Anterior cingulate cortex (tissue), 58 donors: Measurements from ENCODE around the gene PFKFB3.
A peak's percentile ranks its signal among the peaks of the same experiment; 100 is the strongest.
"Not testable (repeated sequence)": the region's sequence is repeated elsewhere in the genome, so short reads cannot be mapped to it uniquely, and the experiment has no call there.

Experiments
- DNase-seq, 58 donors: peaks; one replicate each; lab custom pipeline; 2025; lab: John Stamatoyannopoulos, UW

Gene PFKFB3

DNA sequence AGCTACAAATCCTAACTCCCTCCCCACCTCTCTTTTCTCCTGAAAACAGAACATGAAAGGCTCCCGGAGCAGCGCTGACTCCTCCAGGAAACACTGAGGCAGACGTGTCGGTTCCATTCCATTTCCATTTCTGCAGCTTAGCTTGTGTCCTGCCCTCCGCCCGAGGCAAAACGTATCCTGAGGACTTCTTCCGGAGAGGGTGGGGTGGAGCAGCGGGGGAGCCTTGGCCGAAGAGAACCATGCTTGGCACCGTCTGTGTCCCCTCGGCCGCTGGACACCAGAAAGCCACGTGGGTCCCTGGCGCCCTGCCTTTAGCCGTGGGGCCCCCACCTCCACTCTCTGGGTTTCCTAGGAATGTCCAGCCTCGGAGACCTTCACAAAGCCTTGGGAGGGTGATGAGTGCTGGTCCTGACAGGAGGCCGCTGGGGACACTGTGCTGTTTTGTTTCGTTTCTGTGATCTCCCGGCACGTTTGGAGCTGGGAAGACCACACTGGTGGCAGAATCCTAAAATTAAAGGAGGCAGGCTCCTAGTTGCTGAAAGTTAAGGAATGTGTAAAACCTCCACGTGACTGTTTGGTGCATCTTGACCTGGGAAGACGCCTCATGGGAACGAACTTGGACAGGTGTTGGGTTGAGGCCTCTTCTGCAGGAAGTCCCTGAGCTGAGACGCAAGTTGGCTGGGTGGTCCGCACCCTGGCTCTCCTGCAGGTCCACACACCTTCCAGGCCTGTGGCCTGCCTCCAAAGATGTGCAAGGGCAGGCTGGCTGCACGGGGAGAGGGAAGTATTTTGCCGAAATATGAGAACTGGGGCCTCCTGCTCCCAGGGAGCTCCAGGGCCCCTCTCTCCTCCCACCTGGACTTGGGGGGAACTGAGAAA lies 30.4 kb downstream of the PFKFB3 start:
- DNase-seq = peak in 42 of 58 donors; percentile 18 to 85 (median 50)

DNA sequence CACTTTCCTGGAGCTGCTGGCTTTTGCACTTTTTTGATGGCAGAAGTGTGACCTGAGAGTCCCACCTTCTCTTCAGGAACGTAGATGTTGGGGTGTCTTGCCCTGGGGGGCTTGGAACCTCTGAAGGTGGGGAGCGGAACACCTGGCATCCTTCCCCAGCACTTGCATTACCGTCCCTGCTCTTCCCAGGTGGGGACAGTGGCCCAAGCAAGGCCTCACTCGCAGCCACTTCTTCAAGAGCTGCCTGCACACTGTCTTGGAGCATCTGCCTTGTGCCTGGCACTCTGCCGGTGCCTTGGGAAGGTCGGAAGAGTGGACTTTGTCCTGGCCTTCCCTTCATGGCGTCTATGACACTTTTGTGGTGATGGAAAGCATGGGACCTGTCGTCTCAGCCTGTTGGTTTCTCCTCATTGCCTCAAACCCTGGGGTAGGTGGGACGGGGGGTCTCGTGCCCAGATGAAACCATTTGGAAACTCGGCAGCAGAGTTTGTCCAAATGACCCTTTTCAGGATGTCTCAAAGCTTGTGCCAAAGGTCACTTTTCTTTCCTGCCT lies 31.1 kb downstream of the PFKFB3 start:
- DNase-seq = no peak

DNA sequence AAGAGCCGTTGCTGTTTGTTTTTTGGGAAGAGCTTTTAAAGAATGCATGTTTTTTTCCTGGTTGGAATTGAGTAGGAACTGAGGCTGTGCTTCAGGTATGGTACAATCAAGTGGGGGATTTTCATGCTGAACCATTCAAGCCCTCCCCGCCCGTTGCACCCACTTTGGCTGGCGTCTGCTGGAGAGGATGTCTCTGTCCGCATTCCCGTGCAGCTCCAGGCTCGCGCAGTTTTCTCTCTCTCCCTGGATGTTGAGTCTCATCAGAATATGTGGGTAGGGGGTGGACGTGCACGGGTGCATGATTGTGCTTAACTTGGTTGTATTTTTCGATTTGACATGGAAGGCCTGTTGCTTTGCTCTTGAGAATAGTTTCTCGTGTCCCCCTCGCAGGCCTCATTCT lies 31.6 kb downstream of the PFKFB3 start:
- DNase-seq = no peak

- peak in 1 of 58 donors; percentile 24 for DNase-seq
These were observed 33.8 kb downstream of the PFKFB3 start for GRCh38 chr10:6236349-6237198.

- DNase-seq = no peak
These were observed 34.4 kb downstream of the PFKFB3 start for GRCh38 chr10:6237199-6237530.

DNA sequence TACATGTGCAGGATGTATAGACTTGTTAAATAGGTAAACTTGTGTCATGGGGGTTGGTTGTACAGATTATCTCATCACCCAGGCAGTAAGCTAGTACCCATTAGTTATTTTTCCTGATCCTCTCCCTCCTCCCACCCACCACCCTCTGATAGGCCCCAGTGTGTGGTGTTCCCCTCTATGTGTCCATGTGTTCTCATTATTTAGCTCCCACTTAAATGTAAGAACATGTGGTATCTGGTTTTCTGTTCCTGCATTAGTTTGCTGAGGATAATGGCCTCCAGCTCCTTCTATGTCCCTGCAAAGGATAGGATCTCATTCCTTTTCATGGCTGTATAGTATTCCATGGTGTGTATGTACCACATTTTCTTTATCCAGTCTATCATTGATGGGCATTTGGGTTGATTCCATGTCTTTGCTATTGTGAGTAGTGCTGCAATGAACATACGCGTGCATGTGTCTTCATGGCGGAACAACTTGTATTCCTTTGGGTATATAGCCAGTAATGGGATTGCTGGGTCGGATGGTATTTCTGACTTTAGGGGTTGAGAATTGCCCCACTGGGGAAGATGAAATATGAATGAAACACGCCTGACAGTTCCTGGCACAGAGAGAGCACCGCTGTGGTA lies 36.0 kb downstream of the PFKFB3 start:
- not testable (repeated sequence) for DNase-seq

DNA sequence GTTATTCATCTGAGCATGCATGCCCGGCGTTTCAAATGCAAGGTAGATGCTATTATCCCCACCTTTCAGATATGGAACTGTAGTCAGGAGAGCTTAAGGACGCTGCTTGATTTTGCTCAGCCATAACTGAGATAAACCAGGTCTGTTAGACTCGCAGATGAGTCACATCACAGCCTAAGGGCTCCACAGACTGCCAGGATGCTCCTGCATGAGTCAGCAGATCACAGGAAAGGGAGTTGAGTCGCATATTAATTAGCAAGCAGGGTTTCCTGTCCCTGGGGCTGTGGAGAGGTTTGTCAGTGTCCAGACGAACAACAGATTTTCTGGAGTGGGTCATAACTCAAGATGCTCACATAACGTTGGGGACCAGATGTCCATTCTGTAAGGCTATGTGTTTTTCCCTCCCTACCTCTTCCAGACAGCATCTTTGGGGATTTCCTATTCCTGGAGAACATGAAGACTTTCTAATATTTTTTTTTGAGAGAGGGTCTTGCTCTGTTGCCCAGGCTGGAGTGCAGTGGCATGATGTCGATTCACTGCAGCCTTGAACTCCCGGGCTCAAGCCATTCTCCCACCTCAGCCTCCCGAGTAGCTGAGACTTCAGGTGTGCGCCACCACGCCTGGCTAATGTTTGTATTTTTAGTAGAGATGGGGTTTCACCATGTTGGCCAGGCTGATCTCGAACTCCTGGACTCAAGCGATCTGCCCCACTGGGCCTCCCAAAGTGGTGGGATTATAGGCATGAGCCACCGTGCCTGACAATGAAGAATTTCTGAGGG lies 36.7 kb downstream of the PFKFB3 start:
- DNase-seq = peak in 10 of 58 donors; percentile 17 to 58 (median 36)

DNA sequence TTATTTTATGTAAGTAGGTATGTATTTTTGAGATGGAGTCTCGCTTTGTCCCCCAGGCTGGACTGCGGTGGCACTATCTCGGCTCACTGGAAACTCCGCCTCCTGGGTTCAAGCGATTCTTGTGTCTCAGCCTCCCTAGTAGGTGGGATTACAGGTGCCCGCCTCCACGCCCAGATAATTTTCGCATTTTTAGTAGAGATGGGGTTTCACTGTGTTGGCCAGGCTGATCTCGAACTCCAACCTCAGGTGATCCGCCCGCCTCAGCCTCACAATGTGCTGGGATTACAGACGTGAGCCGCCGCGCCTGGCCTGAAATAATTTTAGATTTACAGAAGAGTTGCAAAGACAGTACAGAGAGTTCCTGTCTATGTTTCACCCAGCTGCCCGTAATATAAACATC lies 37.5 kb downstream of the PFKFB3 start:
- DNase-seq = no peak

- no peak for DNase-seq
These were observed 39.4 kb downstream of the PFKFB3 start for GRCh38 chr10:6242089-6242488.

- no peak for DNase-seq
These were observed 41.8 kb downstream of the PFKFB3 start for GRCh38 chr10:6244510-6244909.

DNA sequence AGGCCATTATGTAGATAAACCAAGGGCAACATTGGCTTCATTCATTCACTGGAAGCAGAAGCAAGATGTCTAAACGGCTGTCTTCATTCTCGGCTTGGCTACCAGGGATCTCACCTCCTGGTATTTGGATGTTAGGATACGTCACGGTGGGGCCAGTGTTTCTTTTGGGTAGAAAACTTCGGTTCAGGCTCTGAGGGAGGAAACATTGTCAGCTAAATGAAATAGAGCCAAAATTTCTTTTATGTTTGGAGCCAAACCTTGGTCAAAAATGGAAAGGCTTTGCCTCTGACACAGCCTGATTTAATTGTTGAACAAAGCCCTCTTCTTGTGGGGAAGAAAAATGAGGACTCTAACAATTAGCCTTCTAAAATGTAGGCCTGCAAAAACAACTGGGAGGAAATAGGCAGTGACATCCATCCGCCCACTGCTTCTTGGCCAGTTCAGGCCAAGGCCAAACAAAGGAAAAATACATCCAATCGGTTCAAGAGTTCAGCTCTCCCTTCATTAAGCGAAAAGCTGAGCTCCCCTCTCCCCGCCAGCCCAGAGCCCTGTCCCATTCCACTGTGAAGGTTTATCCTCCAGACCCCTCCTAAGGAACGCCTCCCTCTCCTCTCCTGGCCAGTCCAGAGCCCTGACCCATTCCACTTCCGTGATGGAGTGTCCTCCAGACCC lies 44.4 kb downstream of the PFKFB3 start:
- DNase-seq = peak in 28 of 58 donors; percentile 27 to 78 (median 54)

GRCh38 chr10:6248908-6249307 lies 46.2 kb downstream of the PFKFB3 start:
- DNase-seq = not testable (repeated sequence)

DNA sequence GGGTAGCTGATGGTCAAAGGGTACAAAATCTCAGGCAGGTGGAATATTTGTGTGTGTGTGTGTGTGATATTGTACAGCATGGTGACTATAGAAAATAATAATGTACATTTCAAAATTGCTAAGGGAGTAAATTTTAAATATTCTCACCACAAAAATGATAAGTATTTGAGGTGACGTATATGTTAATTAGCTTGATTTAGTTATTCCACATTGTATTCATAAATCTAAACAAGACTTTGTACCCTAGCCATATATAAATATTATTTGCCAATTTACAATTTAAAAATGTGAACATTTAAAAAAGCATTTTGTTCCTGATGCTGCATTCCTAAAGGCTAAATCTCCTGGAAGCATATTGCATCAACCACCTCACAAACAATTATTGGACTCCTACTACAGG lies 47.0 kb downstream of the PFKFB3 start:
- DNase-seq = no peak

DNA sequence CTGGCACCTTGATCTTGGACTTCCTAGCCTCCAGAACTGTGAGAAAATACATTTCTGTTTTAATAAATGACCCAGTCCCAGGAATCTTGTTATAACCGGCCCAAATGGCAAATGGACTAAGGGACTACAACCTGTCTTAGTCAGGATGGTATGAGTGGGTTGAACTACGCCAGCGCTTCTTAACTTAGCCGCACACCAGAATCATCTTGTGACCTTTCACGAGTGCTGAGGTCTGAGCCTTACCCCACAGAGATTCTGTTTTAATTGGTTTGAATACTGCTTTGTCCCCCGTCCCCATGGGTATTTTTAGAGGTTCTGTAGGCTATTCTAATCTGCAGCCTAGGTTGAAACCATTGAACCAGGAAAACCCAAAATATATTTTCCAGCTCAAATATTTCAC lies 48.0 kb downstream of the PFKFB3 start:
- no peak for DNase-seq

GRCh38 chr10:6254201-6254600 lies 51.5 kb downstream of the PFKFB3 start:
- DNase-seq = no peak

GRCh38 chr10:6255548-6256061 lies 52.9 kb downstream of the PFKFB3 start:
- no peak for DNase-seq

DNA sequence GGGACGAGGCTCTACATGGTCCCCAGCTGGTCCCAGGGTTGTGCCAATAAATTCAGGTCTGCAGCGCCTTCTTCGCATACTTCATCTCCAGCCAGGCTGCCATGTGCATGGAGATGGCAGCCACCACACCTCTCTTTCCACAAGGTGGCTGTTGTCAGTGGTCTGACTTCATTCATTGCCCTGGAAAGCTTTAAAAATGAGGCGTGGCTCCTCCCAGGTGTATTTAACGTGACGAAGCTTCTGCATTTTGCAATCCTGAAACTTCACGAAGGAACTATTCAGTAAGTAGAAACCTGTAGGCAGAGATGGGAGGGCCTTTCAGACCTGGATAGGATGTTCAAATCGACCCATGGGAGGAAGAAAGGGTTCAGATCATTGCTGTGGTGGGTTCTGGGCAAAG lies 53.7 kb downstream of the PFKFB3 start:
- DNase-seq = no peak

DNA sequence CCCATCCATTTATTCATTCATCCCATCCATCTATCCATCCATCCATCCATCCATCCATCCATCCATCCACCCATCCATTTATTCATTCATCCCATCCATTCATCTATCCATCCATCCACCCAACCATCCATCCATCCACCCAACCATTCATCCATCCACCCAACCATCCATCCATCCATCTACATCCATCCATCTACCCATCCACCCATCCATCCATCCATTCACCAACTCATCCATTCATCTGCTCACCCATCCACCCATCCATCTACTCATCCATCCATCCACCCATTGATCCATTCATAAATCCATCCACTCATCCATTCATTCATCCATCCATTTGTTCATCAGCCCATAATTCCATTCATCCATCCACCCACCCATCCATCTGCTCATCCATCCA lies 56.4 kb downstream of the PFKFB3 start:
- no peak for DNase-seq

DNA sequence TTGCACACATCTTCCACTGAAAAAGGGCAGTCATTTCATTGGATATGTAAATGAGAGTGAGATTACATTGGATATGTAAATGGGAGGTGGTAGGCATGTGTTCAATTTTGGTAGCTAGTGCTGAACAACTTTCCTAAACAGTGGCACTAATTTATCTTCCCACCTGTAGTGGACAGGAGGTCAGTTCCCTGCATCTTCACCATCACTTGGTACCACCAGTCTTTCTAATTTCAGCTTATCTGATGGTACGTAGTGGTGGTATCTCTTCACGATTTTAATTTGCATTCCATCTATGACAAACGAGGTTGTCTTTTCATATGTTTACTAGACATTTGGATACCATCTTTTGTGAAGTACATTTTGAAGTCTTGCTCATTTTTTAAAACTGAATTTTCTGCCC lies 58.1 kb downstream of the PFKFB3 start:
- DNase-seq = no peak
